HL-60 (cell line): ENCODE data around the gene GNA14.

ENCODE experiments used
- DNase-seq, 2 experiments: peaks; one replicate each; pipeline ENCODE4 v3.0.0-alpha.2; 2010 to 2020; ENCODE audit warnings: low read depth in 1 of 2, low spot score in 1 of 2
- H3K27ac ChIP-seq: fragments of 250-450 bp; sonication (Bioruptor Pico); replicated peaks from 2 replicates; pipeline ENCODE4 v1.5.1; 2020; ENCODE audit warnings: mild to moderate bottlenecking, moderate library complexity
- H3K27me3 ChIP-seq: fragments of 250-450 bp; sonication (Bioruptor Pico); 2 replicates; pipeline ENCODE4 v1.5.1; 2021; ENCODE audit warnings: mild to moderate bottlenecking, moderate library complexity; ENCODE audit not compliant: insufficient read depth, poor library complexity, severe bottlenecking
- H3K4me3 ChIP-seq: replicated peaks from 2 replicates; pipeline ENCODE4 v1.5.1; 2011; ENCODE audit warnings: mild to moderate bottlenecking, control low read depth, low read length; ENCODE audit not compliant: insufficient read depth
- GABPA ChIP-seq: IDR thresholded peaks from 2 replicates; pipeline ENCODE4 v1.6.1; 2012; ENCODE audit warnings: low read depth
- POLR2AphosphoS5 ChIP-seq: IDR thresholded peaks from 2 replicates; pipeline ENCODE4 v1.6.1; 2012; ENCODE audit warnings: low read depth
- SPI1 ChIP-seq: IDR thresholded peaks from 2 replicates; pipeline ENCODE4 v1.6.1; 2012; ENCODE audit warnings: low read depth, mild to moderate bottlenecking, borderline replicate concordance
- TF ChIP-seq, protein P1 (sequence below): IDR thresholded peaks from one replicate; pipeline ENCODE4 v1.5.1; 2011; ENCODE audit warnings: low read length, control low read depth, inconsistent platforms; ENCODE audit not compliant: insufficient read depth
- TF ChIP-seq, protein P2 (sequence below): IDR thresholded peaks from 2 replicates; pipeline ENCODE4 v1.6.1; 2012; ENCODE audit warnings: low read depth; ENCODE audit not compliant: insufficient replicate concordance

The GNA14 gene

DNA sequence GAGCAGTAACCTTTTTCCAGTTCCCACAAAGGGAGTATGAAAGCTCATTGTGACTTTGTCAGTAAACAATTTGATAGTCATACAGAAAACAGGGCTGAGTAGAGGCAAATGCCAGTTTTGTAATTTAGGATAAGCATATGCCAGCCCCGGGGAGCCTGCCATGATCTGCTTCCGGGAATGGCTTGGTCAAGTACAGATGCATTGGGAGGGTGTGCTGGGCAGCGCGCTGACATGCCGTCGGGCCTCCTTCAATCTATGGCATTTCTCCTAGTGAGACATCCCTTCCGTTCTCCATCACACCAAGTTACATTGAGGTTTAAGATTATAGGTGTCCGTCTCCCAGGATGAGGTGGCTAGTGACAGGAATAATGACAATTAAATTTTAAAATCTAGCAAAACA, 48.6 kb downstream of the GNA14 start:
- Histone ChIP-seq H3K4me3 (no peak overlapping the region), H3K27me3 (no peaks in the 10 kb centered on the region), H3K27ac (no peak overlapping the region)
- no peak for DNase-seq
- TF ChIP-seq, protein P1, sequence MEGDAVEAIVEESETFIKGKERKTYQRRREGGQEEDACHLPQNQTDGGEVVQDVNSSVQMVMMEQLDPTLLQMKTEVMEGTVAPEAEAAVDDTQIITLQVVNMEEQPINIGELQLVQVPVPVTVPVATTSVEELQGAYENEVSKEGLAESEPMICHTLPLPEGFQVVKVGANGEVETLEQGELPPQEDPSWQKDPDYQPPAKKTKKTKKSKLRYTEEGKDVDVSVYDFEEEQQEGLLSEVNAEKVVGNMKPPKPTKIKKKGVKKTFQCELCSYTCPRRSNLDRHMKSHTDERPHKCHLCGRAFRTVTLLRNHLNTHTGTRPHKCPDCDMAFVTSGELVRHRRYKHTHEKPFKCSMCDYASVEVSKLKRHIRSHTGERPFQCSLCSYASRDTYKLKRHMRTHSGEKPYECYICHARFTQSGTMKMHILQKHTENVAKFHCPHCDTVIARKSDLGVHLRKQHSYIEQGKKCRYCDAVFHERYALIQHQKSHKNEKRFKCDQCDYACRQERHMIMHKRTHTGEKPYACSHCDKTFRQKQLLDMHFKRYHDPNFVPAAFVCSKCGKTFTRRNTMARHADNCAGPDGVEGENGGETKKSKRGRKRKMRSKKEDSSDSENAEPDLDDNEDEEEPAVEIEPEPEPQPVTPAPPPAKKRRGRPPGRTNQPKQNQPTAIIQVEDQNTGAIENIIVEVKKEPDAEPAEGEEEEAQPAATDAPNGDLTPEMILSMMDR = no peak
- TF ChIP-seq POLR2AphosphoS5 (no peak), SPI1 (no peak), GABPA (no peak)
- TF ChIP-seq, protein P2, sequence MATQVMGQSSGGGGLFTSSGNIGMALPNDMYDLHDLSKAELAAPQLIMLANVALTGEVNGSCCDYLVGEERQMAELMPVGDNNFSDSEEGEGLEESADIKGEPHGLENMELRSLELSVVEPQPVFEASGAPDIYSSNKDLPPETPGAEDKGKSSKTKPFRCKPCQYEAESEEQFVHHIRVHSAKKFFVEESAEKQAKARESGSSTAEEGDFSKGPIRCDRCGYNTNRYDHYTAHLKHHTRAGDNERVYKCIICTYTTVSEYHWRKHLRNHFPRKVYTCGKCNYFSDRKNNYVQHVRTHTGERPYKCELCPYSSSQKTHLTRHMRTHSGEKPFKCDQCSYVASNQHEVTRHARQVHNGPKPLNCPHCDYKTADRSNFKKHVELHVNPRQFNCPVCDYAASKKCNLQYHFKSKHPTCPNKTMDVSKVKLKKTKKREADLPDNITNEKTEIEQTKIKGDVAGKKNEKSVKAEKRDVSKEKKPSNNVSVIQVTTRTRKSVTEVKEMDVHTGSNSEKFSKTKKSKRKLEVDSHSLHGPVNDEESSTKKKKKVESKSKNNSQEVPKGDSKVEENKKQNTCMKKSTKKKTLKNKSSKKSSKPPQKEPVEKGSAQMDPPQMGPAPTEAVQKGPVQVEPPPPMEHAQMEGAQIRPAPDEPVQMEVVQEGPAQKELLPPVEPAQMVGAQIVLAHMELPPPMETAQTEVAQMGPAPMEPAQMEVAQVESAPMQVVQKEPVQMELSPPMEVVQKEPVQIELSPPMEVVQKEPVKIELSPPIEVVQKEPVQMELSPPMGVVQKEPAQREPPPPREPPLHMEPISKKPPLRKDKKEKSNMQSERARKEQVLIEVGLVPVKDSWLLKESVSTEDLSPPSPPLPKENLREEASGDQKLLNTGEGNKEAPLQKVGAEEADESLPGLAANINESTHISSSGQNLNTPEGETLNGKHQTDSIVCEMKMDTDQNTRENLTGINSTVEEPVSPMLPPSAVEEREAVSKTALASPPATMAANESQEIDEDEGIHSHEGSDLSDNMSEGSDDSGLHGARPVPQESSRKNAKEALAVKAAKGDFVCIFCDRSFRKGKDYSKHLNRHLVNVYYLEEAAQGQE = no peak

GRCh38 chr9:77598991-77599390, 49.1 kb downstream of the GNA14 start:
- Histone ChIP-seq H3K27ac (no peak overlapping the region), H3K27me3 (no peaks in the 10 kb centered on the region), H3K4me3 (no peak overlapping the region)
- no peak for DNase-seq
- no peak for TF ChIP-seq GABPA
- TF ChIP-seq, protein P2 = no peak
- TF ChIP-seq POLR2AphosphoS5 = no peak

DNA sequence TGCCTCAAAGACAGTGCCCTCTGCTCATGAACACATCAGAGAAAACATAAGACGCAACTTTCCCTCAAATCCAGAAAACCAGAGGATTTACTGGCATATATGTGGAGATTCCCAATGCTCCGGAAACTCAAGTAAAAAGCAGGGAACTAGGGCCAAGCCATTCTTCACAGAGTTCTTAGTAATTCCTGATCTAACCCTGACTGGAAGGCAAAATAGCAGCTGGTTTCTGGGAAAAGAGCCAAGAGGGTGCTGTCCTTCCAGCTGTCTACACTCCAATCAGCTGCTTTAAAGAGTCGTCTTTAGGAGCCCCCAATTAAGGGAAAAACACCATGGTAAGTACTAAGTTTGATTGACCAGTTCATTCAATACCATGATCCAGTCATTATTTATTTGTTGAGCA, 49.6 kb downstream of the GNA14 start:
- TF ChIP-seq, protein P1 = no peak
- TF ChIP-seq POLR2AphosphoS5 (no peak), SPI1 (no peak), GABPA (no peak)
- TF ChIP-seq, protein P2 = no peak
- H3K27me3 ChIP-seq = no peaks in the 10 kb centered on the region
- no peak overlapping the region for H3K4me3 ChIP-seq
- no peak overlapping the region for H3K27ac ChIP-seq
- no peak for DNase-seq
